ENCODE data around the gene INPP5B.
"Not testable (repeated sequence)": the region's sequence is repeated elsewhere in the genome, so short reads cannot be mapped to it uniquely, and the experiment has no call there.

The INPP5B gene

DNA sequence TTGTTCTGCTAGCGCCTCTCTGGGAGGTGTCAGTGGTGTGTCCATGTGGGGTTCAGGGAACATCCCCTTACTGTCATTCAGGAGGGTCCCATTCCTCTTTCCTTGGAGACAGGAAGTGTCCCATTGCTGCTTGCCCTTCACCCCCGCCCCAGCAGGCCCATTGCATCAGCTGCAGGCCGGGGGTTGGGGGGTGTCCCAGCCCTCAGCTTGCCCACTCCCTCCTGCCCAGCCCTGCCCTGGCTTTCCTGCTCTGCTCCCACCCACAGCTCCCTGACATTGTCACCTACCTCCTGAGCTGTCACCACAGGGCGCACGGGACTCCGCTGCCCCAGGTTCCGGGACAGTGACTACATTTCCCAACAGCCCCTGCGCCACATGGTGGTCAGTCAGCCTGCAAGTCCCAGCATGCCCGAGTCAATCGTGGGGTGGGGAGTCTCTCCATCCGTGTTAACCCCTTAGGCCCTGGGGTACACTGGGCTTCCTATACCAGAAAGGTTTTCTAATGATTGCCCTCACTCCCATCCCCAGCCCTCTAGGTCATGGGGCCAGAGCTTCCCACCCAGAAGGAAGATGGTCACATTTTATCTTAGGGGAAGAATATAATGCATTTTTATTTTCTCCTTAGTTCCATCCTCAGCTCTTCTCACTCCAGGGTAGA is at the start of gene INPP5B:
TSS of gene INPP5B (minus strand) at position 351 of the 658 bp plus-strand sequence. CDS start 745 bp downstream, outside the sequence.
- peak; percentile 42 for DNase-seq (ENCODE audit: low read depth)

DNA sequence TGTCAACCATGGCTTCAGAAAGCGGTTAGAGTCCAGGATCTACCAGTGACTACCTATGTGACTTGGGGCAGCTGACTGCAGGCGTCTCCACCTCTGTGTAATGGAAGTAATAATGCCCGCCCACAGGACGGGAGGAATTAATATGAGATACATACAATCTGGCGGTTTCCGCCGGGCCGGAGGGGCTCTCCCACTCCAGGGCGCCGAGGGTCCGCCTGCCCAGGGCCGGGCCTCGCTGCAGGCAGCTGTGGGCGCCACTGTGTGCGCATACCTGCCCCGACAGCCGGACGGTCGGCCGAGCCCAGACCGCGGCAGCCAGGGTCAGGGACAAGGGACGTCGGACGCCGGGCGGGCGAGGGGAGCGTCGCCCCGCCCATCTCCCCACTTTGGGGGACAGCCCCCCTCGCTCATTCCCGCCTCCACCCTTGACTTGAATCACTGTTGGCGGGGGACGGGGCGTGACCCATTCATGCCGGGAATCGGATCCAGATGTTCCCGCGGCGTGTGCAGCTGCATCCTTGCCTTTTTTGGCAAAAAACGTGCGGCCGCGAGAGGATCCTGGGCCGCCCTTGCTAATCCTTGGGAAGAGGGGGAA is 49.0 kb upstream of the INPP5B start:
- no peak for DNase-seq (ENCODE audit: low read depth)

DNA sequence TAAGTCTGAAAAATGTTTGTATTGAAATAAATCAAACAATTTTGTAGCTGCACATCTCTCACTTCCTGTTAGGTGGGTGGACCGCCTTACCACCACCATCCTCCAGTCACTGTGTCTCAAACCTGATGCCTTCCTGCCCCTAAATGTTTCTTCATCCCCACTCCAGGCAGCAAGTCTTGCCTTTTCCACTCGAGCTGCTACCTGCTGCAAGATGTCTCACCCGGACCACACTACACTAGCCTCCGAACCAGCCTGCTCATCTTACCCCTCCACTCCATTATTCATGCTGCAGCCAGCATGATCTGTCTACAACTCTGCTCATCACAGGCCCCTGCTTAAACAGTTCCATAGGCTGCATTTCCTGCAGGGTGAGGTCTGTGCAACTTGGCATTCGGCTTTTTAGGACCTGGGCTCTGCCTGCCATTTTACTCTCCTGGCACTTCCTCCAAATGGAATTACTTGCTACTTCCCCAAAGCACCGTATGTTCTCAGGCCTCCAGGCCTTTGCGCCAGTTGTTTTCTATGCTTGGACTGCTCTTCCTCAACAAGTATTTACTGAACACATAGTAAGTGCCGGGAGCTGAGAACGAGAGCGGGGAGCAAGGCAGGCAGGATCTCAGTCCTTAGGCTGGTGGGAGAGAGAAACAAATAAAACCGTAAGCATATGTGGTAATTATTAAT is 48.2 kb upstream of the INPP5B start:
- DNase-seq (ENCODE audit: low read depth) = no peak

DNA sequence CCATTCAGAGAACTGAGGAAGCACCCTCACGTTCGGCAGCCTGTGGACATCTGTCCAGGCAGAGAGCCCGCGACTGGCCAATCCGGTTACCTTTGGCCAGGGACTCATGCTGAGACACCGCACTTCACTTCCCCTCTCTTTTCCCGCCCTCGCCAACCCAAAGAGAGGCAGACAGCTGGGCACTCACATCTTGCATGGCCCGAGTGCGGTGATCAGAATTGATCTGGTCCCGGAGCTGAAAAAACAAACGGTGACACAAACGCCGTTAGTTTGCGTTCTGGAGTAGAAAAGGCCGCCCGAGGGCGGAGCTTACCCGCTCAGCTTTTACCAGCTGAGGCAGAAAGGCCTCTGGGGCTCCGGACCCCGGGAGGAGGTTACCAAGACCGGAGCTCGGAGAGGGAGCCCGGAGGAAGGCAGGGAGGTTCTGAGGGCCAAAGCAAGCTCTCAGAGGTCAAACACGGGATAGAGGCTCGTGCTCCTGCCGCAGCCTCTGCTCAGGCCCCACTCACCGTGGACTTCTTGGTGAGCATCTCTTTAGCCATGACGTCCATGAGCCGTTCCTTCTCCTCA is 42.6 kb upstream of the INPP5B start:
- DNase-seq (ENCODE audit: low read depth) = no peak

DNA sequence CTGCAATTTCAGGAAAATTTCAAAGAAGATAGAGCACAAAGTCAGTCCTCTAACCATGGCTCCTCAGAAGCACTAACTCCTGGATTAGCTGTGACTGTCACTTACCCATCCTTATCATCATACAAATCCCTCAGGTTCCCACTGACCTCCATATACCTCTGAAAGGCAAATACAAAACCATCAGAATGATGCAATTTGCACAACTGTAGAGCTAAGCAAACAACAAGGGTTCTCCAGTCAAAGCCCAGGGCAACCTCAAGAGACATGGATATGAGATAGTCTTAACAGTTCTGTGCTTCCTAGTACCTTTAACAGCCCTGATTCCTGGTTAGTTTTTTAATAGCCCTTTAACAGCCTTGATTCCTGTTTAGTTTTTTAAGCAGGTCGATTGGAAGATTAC is 40.8 kb upstream of the INPP5B start:
- DNase-seq (ENCODE audit: low read depth) = no peak

DNA sequence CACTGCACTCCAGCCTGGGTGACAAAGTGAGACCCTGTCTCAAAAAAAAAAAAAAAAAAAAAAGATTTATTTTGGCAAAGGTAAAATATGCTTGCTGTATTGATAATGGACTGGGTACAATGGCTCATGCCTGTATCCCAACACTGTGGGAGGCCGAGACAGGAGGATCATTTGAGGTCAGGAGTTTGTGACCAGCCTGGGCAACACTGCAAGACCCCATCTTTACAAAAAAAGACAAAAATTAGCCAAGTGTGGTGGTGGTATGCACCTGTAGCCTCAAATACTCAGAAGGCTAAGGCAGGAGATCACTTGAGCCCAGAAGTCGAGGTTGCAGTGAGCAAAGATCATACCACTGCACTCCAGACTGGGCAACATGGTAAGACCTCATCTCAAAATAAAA is 36.7 kb upstream of the INPP5B start:
- DNase-seq (ENCODE audit: low read depth) = no peak

DNA sequence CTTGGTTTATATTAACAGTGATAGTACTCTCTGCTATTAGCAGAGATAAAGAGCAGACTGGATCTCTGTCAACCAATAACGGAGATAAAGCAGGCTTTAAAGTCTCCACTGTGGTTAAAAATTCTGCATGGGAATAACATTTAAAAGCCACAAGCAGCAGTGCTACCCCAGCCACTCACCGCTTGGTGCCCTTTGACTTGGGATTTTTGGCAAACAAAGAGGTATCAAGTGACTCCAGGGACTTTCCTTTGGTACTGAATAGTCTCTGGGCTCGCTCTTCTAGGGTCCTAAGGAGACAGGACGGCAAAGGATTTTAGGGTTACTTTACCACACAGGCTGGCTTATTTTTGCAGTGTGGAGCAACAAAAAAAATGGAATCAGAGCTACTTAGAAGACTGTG is 31.7 kb upstream of the INPP5B start:
- no peak for DNase-seq (ENCODE audit: low read depth)

DNA sequence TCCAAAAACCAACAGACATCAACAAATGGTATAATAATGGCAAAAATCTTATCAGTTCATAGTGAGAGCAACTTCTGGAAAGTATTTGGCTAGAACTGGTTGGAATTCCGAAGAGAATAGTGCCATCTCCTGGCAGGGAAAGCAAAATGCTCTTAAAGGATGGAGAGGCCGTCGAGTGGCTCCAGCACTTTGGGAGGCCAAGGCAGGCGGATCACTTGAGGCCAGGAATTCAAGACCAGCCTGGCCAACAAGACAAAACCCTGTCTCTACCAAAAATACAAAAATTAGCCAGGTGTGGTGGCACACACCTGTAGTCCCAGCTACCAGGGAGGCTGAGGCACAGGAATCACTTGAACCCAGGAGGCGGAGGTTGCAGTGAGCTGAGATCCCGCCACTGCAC is 28.2 kb upstream of the INPP5B start:
- not testable (repeated sequence) for DNase-seq (ENCODE audit: low read depth)

DNA sequence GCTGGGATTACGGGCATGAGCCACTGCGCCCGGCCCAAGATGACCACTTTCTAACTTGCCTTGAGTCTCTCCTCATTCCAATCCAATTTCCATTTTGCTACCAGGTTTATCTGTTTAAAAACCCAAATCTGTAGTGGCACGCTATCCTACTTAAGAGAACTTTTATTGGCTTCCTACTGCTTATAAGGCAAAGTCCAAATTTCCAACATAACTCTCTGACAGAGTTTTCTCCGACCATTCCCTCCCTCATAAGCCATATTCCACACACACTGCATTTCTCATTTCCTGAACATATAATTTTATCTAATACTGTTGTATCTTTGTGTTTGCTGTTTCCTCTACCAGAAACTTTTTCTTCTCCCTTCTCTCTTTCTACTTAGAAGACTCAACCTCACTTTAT is 27.7 kb upstream of the INPP5B start:
- no peak for DNase-seq (ENCODE audit: low read depth)

DNA sequence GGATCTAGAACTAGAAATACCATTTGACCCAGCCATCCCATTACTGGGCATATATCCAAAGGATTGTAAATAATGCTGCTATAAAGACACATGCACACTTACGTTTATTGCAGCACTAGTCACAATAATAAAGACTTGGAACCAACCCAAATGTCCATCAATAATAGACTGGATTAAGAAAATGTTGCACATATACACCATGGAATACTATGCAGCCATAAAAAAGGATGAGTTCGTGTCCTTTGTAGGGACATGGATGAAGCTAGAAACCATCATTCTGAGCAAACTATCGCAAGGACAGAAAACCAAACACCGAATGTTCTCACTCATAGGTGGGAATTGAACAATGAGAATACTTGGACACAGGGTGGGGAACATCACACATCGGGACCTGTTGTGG is 26.8 kb upstream of the INPP5B start:
- DNase-seq (ENCODE audit: low read depth) = not testable (repeated sequence)

DNA sequence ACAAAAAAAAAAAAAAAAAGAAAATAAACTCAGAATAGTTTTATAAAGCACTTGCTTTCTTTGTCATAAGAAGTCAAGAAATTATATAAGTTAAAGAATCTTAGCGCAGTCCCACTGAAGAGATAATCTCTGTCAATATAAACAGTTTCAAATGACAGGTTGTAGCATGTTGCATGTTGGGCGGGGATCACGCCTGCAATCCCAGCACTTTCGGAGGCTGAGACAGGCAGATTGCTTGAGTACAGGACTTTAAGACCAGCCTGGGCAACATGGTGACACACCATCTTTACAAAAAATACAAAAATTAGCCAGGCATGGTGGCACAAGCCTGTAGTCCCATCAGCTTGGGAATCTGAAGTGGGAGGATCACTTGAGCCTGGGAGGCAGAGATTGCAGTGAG is 18.4 kb upstream of the INPP5B start:
- DNase-seq (ENCODE audit: low read depth) = no peak

DNA sequence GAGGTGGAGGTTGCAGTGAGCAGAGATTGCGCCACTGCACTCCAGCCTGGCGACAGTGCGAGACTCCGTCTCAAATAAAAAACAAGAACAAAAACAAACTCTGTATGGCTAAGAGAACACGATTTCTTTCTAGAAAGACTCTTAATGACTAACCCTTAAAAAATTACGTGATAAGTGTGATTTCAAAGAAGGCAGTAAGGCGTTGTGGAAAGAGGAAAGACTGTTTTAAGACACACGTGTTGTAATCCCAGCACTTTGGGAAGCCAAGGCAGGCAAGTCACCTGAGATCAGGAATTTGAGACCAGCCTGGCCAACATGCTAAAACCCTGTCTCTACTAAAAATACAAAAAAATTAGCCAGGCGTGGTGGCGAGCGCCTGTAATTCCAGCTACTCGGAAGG is 17.3 kb upstream of the INPP5B start:
- DNase-seq (ENCODE audit: low read depth) = not testable (repeated sequence)

DNA sequence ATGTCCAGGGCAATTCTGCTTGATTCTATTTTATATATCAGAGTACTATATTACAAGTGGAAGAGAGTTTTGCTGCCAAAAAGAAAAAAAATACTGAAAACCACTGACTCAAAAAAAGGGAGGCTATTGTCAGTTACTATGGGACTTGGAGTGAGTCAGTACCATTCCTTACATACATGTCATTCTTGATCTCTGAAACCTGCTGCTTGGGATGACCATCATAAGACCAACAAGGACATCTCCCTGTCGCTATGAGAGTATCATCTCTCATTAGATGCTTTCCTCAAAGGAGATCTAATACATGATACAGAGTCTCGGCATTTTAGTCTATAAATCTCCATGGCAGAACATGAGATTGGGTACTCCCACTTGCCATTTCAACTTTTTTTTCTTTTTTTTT is 11.8 kb upstream of the INPP5B start:
- no peak for DNase-seq (ENCODE audit: low read depth)

DNA sequence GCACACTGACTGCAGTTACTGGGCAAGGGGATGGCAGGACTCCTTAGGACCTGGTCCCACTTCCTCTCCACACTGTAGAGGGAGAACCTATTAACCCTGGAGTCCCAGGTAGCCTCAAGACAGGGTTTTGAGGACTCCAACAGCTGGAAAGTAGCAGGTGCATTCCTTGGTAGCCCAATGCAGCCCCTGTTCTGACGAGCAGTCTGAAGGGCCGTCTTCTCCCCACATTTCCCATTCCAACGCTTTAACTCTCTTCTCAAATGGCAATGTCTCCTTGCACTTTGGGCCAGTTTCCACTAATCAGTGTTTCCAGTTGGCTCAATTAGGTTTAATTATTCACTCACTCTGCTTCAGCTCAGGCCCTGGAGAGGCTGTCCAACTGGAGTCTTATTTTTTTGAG is 8.8 kb upstream of the INPP5B start:
- no peak for DNase-seq (ENCODE audit: low read depth)

DNA sequence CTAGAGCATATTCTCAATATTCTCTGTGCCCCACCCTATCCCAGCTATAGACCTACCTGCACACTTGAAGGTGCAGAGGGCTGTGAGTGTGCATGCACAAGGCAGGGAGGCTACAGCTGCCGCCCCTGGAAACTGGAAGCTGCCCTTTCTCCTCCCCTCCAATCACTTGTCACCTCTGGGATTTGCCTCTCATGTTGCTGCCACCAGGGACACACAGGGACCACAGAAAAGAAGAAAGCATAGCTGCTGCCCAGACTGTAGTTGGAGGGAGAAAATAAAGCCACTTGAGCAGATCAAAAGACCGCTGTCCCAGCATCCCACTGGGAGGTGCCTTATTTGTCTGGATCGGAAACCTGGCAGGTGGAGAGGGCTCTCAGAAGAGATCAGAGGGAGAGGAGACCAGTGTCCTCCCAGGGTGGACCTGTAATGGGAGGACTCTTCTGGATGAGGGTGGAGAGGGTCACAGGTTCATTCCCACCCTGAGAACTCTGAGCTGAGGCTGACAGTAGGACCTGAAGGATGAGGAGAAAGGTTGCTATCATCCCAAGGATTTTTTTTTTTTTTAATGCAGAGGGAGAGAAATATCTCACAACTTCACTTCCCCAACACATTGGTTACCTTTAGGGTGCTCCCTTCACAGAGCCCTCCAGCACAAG is 7.6 kb upstream of the INPP5B start:
- DNase-seq (ENCODE audit: low read depth) = no peak

DNA sequence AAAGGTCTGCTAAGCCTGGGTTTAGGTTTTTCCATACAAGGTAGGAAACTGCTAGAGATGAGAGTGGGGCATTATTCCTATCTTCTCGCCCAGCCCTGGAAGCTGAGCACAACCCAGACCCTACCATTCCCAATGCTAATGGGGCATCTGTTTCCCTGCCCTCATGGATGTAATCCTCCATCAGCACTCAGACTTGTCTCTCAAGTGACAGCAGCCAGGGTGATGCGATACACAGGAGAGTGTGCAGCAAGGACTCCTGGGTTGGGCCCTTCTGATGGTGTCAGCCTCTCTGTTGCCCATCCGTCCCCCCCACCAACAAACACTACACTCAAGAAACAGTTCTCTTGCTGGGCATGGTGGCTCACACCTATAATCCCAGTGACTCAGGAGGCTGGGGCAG is 5.9 kb upstream of the INPP5B start:
- no peak for DNase-seq (ENCODE audit: low read depth)

DNA sequence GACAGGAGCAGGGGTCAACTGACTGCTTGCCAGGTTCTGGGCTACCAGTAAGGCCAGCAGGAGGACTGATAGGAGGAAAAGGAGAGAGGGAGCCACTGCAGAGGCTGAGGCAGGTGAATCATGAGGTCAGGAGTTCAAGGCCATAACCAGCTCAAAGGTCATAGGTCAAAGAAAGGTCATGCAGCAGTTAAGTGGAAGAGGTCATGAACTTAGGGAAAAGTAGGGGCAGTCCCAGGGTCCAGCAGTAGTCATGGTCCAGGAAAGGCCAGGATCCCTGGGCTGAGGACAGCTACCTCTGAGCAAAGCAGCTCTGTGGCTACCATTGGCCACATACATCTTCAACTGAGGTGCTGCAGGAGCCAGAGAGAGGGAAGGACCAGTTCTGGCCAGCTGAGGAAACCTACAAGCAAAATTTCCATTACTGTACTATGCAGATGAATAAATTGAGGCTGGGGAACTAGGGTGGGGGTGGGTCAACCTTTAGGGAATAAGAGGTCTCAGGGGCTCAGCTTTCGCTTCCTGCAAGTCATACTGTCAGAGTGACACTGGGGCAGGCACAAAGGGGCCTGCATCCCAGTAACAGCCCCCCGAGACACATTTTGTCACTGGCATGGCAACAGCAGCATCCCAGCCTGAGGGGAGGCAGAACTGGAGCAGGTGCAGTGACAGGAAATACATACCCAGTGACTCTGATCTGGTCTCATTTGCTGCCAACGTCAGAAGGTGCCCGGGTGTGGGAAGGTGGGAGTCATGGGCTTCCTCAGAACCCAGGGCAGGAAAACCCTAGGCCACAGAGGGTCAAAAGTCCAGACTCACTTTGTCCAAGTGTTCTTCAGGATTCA is 5.2 kb upstream of the INPP5B start:
- DNase-seq (ENCODE audit: low read depth) = no peak

DNA sequence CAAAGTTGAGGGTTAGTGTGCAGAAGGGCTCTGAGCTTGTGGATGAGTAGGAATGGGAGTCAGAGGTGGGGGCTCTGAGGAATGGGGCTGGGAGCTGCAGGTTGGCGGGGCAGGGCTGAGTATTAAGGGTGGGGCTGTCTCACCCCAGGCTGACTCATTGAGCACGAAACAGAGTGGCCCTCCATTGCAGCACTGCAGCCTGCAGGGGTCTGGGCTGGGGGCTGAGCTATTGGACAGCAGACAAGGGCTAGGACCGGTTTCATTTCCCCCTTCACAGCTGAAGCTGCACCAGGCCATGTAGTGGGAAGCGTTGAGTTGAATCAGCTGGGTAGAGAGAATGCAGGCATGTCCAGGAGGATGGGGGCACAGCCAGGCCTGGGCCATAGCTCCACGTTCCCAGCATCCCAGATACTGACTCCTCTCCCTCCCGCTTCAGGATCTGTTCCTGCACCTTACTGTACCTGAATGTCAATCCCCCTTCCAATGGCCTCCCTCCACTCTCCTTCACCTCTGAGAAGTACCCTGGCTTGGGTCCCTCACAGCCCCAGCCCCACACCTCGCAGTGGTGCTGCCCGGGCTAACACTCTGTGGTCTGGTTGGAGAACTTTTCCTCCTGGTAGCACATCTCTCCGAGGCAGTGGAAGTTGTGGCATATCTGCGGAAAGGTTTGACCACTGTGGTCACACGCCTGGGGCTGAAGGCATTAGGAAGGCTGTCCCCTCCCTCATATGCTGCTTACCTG is 4.4 kb upstream of the INPP5B start:
- no peak for DNase-seq (ENCODE audit: low read depth)

DNA sequence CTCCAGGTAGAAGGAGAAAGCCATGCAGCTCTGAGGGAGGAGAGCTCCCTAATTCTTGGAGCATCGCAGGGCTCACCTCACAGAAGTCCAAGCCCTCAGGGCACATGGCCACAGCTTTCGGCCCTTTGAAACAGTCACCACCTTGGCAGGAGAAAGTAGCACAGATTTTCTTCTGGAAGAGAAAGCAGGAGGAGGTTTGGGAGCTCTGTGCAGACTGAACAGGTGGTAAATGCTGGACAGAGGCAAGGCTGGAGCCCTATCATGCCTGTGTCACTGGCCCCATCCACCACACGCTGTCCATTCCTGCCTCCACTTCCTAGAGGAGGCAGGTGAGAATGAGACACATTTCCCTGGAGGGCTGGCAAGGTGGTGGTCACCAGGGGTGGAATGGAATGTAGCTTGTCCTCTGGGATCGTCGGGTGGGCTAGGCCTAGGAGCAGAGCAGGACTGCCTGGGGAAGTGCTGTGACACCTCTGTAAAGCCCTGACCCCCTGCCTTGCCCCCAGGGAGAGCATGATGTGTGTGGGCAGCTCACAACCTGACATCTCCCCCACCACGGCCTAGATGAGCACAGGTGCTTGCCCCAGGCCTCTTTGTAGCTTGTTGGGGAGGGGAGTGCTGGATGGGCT is 2.8 kb upstream of the INPP5B start:
- no peak for DNase-seq (ENCODE audit: low read depth)

DNA sequence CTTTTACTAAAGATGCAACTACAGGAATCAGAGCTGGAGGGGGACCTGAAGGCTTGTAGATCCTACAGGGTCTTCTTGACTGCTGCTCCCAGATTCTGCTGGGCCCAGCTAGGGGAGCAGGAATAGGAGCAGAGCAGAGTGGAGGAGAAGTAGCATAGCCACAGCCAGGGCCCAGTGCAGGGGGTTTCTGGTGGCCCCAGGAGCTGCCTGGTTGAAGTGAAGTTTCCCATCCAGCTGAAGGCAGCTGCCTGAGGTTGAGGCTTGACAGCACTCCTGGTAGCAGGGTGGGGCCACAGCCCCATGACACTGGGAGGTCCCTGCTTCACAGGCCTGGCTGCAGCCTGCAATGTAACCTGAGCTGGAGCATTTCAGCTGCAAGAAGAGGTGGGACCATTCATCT is 2.0 kb upstream of the INPP5B start:
- DNase-seq (ENCODE audit: low read depth) = no peak

DNA sequence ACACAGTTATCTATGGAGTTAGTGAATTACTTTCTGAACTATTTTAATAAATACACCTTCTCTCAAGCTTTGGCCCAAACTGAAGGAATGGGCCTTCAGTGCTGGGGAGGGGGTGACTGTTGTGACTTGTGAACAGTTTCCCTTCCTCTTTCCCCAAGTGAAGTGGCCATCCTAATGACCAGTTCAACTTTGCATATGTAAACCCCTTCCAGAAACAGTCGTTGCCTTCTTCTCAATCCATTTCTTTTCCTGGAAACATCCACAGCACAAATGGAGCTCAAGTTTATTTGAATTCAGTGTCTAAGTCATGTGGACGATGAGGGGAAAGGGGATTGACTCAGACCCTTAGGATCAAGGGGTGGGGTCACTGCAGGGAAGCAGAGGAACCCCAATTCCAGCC is 1.3 kb upstream of the INPP5B start:
- DNase-seq (ENCODE audit: low read depth) = no peak

Measured in stimulated activated CD8-positive, alpha-beta memory T cell treated with anti-CD3 and anti-CD28 coated beads, Interleukin-15, amount 100 ng/mL, for 1 hour (primary cell).